HEK293 (cell line): ENCODE data around the gene STK4.

ENCODE experiments used
- BCL11A ChIP-seq: fragments of 450-650 bp; formaldehyde crosslinking; IDR thresholded peaks from 2 replicates; pipeline ENCODE4 v1.5.1; 2016; ENCODE audit warnings: low read depth, missing biosample characterization, missing genetic modification characterization
- CTCF ChIP-seq: fragments of 450-650 bp; formaldehyde crosslinking; IDR thresholded peaks from 2 replicates; pipeline ENCODE4 v1.5.1; 2016; ENCODE audit warnings: missing biosample characterization, missing genetic modification characterization
- EGR2 ChIP-seq: fragments of 450-650 bp; formaldehyde crosslinking; IDR thresholded peaks from 2 replicates; pipeline ENCODE4 v1.5.1; 2016; ENCODE audit warnings: low read depth, missing biosample characterization, missing genetic modification characterization
- FEZF1 ChIP-seq: fragments of 450-650 bp; formaldehyde crosslinking; IDR thresholded peaks from 2 replicates; pipeline ENCODE4 v1.5.1; 2016; ENCODE audit warnings: missing biosample characterization, missing genetic modification characterization
- GLIS2 ChIP-seq: fragments of 450-650 bp; formaldehyde crosslinking; IDR thresholded peaks from 2 replicates; pipeline ENCODE4 v1.5.1; 2016; ENCODE audit warnings: missing biosample characterization, missing genetic modification characterization
- ZBTB11 ChIP-seq: fragments of 450-650 bp; formaldehyde crosslinking; conservative IDR thresholded peaks from 2 replicates; pipeline ENCODE4 v1.5.1; 2016; ENCODE audit warnings: low read depth, missing biosample characterization, missing genetic modification characterization
- ZBTB7A ChIP-seq: fragments of 450-650 bp; formaldehyde crosslinking; IDR thresholded peaks from 2 replicates; pipeline ENCODE4 v1.5.1; 2016; ENCODE audit warnings: low read depth, missing biosample characterization, missing genetic modification characterization
- ZIC2 ChIP-seq: fragments of 450-650 bp; formaldehyde crosslinking; IDR thresholded peaks from 2 replicates; pipeline ENCODE4 v1.5.1; 2016; ENCODE audit warnings: missing biosample characterization, missing genetic modification characterization
- ZNF184 ChIP-seq: fragments of 450-650 bp; IDR thresholded peaks from 2 replicates; pipeline ENCODE4 v1.5.1; 2018; ENCODE audit warnings: missing biosample characterization, mild to moderate bottlenecking, missing genetic modification characterization
- ZNF2 ChIP-seq: fragments of 450-650 bp; formaldehyde crosslinking; IDR thresholded peaks from 2 replicates; pipeline ENCODE4 v1.5.1; 2016; ENCODE audit warnings: missing biosample characterization, missing genetic modification characterization
- ZNF280C ChIP-seq: fragments of 450-650 bp; formaldehyde crosslinking; IDR thresholded peaks from 2 replicates; pipeline ENCODE4 v1.5.1; 2016; ENCODE audit warnings: missing biosample characterization, missing genetic modification characterization
- ZNF473 ChIP-seq: fragments of 450-650 bp; formaldehyde crosslinking; IDR thresholded peaks from 2 replicates; pipeline ENCODE4 v1.5.1; 2017; ENCODE audit warnings: missing biosample characterization, missing genetic modification characterization
- ZNF596 ChIP-seq: fragments of 450-650 bp; IDR thresholded peaks from 2 replicates; pipeline ENCODE4 v1.5.0; 2018; ENCODE audit warnings: missing biosample characterization, mild to moderate bottlenecking, missing genetic modification characterization, moderate library complexity
- TF ChIP-seq, protein P1 (sequence below): fragments of 450-650 bp; formaldehyde crosslinking; IDR thresholded peaks from 2 replicates; pipeline ENCODE4 v1.5.1; 2016; ENCODE audit warnings: missing biosample characterization, missing genetic modification characterization
- TF ChIP-seq, protein P2 (sequence below): fragments of 450-650 bp; formaldehyde crosslinking; IDR thresholded peaks from 2 replicates; pipeline ENCODE4 v1.5.1; 2016; ENCODE audit warnings: missing biosample characterization, missing genetic modification characterization

The STK4 gene

DNA sequence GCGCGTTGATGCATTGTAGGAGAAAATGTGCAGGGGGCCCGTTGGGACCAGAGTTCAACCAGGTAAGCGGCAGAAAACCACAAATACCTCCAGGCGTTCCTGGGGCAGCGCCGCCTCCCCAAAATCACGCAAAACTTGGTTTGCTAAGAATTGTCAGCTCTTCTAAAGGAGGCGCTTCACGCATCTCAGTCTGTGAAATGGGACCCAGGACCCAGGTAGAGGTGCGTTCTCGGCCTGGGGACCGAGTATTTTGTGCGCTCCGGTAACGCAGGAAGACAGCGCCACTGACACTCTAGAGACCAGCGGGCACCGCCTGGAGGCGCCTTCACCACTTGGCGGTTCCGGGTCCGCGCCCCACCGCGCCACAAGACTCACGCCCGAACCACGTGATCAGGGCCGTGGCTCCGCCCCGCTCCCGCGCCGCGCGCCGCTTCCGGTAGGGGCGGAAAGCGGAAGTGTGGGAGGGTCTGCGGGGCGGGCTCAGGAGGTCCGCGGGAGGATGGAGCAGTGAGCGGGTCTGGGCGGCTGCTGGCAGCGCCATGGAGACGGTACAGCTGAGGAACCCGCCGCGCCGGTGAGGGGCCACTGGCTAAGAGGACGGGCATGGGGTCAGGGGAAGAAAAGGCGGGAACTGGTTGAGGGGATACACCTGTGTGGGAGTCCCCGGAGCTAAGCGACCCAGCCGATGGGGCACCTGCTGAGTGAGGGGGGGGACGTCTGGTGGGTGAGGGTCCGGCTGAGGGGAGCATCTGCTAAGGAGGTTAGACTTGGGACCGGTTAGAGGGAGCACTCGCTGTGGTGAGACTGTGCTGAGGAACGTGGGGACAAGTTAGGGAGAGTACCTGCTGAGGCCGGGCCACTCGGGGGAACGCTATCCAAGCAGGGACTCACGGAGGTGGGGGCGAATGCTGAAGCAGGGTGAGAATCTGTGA is at the start of gene STK4 (continued):
- TF ChIP-seq ZBTB11 (tag by site-specific recombination) (peak; percentile 95), FEZF1 (tag by site-specific recombination) (no peak), CTCF (tag by site-specific recombination) (peak; percentile 96), ZNF2 (tag by site-specific recombination) (no peak; the same call in 1 of the 2 replicates), EGR2 (tag by site-specific recombination) (peak; percentile 78), ZNF596 (tag by site-specific recombination) (no peak), BCL11A (tag by site-specific recombination) (no peak), ZBTB7A (tag by site-specific recombination) (peak; percentile 97), ZNF184 (tag by site-specific recombination) (0 out of 2 replicates have a peak, but pooled peaks have one; percentile 25), GLIS2 (tag by site-specific recombination) (peak; percentile 93), ZNF473 (no peak), ZNF280C (no peak), ZIC2 (tag by site-specific recombination) (peak; percentile 49; the same call in 1 of the 2 replicates)
- TF ChIP-seq, protein P1, sequence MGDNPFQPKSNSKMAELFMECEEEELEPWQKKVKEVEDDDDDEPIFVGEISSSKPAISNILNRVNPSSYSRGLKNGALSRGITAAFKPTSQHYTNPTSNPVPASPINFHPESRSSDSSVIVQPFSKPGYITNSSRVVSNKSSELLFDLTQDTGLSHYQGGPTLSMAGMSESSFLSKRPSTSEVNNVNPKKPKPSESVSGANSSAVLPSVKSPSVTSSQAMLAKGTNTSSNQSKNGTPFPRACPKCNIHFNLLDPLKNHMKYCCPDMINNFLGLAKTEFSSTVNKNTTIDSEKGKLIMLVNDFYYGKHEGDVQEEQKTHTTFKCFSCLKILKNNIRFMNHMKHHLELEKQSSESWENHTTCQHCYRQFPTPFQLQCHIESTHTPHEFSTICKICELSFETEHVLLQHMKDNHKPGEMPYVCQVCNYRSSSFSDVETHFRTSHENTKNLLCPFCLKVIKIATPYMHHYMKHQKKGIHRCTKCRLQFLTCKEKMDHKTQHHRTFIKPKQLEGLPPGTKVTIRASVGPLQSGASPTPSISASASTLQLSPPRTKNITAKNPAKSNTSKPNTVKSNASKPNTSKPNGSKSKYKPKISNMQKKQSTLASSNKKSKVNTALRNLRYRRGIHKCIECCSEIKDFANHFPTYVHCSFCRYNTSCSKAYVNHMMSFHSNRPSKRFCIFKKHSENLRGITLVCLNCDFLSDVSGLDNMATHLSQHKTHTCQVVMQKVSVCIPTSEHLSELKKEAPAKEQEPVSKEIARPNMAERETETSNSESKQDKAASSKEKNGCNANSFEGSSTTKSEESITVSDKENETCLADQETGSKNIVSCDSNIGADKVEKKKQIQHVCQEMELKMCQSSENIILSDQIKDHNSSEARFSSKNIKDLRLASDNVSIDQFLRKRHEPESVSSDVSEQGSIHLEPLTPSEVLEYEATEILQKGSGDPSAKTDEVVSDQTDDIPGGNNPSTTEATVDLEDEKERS (tag by site-specific recombination): no peak
- TF ChIP-seq, protein P2, sequence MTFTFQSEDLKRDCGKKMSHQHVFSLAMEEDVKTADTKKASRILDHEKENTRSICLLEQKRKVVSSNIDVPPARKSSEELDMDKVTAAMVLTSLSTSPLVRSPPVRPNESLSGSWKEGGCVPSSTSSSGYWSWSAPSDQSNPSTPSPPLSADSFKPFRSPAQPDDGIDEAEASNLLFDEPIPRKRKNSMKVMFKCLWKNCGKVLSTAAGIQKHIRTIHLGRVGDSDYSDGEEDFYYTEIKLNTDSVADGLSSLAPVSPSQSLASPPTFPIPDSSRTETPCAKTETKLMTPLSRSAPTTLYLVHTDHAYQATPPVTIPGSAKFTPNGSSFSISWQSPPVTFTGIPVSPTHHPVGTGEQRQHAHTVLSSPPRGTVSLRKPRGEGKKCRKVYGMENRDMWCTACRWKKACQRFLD: no peak
